BE2C (cell line): ENCODE measurements around the gene ATP8B2.
A peak's percentile ranks its signal among the peaks of the same experiment; 100 is the strongest.

Experiments used
- DNase-seq: peaks from one replicate; pipeline ENCODE4 v3.0.0-alpha.2; 2020
- H3K27me3 ChIP-seq: fragments of 250-450 bp; sonication (Bioruptor Pico); 2 replicates; pipeline ENCODE4 v1.5.1; 2020; ENCODE audit warnings: mild to moderate bottlenecking
- H3K36me3 ChIP-seq: fragments of 250-450 bp; sonication (Bioruptor Pico); 2 replicates; pipeline ENCODE4 v1.5.1; 2020; ENCODE audit warnings: mild to moderate bottlenecking
- H3K4me1 ChIP-seq: fragments of 250-450 bp; sonication (Bioruptor Pico); 2 replicates; pipeline ENCODE4 v1.5.1; 2020
- H3K4me3 ChIP-seq: 2 replicates; pipeline ENCODE4 v1.5.1; 2011; ENCODE audit warnings: low read depth, low read length
- H3K9me3 ChIP-seq: fragments of 250-450 bp; sonication (Bioruptor Pico); 2 replicates; pipeline ENCODE4 v1.5.1; 2020
- TF ChIP-seq, protein P1 (sequence below): IDR thresholded peaks from 2 replicates; pipeline ENCODE4 v1.5.1; 2012; ENCODE audit warnings: mild to moderate bottlenecking, low read depth, low read length

Gene ATP8B2

GRCh38 chr1:154329152-154329521 is 3.8 kb downstream of the ATP8B2 start:
- TF ChIP-seq, protein P1, sequence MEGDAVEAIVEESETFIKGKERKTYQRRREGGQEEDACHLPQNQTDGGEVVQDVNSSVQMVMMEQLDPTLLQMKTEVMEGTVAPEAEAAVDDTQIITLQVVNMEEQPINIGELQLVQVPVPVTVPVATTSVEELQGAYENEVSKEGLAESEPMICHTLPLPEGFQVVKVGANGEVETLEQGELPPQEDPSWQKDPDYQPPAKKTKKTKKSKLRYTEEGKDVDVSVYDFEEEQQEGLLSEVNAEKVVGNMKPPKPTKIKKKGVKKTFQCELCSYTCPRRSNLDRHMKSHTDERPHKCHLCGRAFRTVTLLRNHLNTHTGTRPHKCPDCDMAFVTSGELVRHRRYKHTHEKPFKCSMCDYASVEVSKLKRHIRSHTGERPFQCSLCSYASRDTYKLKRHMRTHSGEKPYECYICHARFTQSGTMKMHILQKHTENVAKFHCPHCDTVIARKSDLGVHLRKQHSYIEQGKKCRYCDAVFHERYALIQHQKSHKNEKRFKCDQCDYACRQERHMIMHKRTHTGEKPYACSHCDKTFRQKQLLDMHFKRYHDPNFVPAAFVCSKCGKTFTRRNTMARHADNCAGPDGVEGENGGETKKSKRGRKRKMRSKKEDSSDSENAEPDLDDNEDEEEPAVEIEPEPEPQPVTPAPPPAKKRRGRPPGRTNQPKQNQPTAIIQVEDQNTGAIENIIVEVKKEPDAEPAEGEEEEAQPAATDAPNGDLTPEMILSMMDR: peak; percentile 51
- Histone ChIP-seq H3K27me3 (no peaks in the 10 kb centered on the region), H3K4me1 (peaks cover 23% of the 10 kb centered on the region), H3K36me3 (peaks cover 31% of the 10 kb centered on the region), H3K4me3 (peak overlapping the region; percentile 50), H3K9me3 (no peaks in the 10 kb centered on the region)
- DNase-seq: no peak

DNA sequence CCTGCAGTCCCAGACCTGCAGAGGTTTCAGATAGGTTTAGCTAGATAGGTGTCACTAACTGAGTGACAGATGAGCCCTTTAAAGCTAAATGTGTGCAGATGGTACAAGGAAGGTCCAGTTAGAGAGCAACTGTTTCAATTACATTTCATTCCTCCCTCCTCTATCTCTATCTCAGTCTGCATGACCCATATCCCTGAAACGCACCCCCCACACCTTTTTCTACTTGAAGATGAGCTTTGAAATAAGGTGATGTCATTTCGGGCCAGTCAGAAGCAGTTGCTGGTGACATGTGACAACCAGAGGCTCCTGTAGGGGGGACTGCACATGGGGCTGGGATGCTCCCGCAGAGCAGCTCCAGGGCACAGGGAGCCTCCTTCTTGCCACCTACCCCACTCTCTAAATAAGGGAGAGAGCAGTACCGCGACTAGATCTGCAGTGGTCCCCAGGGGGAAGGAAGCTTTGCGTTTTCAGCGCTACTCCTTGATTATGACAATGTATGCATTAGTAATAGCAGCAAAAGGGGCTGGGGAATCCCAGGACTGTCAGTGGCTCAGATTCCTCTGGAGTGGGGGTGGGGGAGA is 4.3 kb downstream of the ATP8B2 start:
- H3K36me3 ChIP-seq: peaks cover 36% of the 10 kb centered on the region
- H3K9me3 ChIP-seq: no peaks in the 10 kb centered on the region
- DNase-seq: peak; percentile 28
- peaks cover 20% of the 10 kb centered on the region for H3K4me1 ChIP-seq
- H3K4me3 ChIP-seq: peak overlapping the region; percentile 50
- TF ChIP-seq, protein P1: no peak
- H3K27me3 ChIP-seq: no peaks in the 10 kb centered on the region

GRCh38 chr1:154330669-154331068 is 5.3 kb downstream of the ATP8B2 start:
- peaks cover 20% of the 10 kb centered on the region for H3K4me1 ChIP-seq
- TF ChIP-seq, protein P1: no peak
- H3K9me3 ChIP-seq: no peaks in the 10 kb centered on the region
- H3K4me3 ChIP-seq: no peak overlapping the region
- DNase-seq: no peak
- H3K36me3 ChIP-seq: peaks cover 46% of the 10 kb centered on the region
- H3K27me3 ChIP-seq: no peaks in the 10 kb centered on the region

- peaks cover 3% of the 10 kb centered on the region for H3K4me1 ChIP-seq
- TF ChIP-seq, protein P1: no peak
- H3K4me3 ChIP-seq: no peak overlapping the region
- H3K9me3 ChIP-seq: no peaks in the 10 kb centered on the region
- no peaks in the 10 kb centered on the region for H3K27me3 ChIP-seq
- peaks cover 58% of the 10 kb centered on the region for H3K36me3 ChIP-seq
- DNase-seq: no peak
These were observed 9.0 kb downstream of the ATP8B2 start for GRCh38 chr1:154334079-154335024.

DNA sequence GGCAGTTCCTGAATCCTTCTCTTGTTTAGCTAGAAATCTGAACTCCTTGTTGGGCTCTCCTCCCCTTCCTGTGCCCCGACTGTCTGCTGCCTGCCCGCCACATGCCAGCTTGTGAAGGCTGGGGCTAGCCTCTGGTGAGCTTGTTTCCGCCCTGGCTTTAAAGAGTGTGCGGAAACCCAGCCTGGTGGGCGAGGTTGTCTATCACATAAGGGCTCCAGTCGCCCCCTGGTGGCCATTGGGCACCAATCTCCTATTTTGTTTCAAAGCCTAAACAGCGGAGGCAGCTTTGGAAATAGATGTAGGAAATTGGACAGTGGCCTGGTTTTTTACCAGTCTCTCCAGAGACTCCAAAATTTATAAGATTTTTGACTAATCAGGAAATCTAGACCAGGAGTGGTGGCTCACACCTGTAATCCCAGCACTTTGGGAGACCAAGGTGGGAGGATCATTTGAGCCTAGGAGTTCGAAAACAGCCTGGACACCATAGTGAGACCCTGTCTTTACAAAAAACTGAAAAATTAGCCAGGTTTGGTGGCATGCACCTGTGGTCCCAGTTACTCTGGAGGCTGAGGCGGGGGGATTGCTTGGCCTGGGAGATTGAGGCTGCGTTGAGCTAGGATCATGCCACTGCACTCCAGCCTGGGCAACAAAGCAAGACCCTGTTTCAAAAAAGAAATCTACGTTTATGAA is 9.8 kb downstream of the ATP8B2 start:
- H3K27me3 ChIP-seq: no peaks in the 10 kb centered on the region
- no peaks in the 10 kb centered on the region for H3K9me3 ChIP-seq
- no peak overlapping the region for H3K4me3 ChIP-seq
- H3K4me1 ChIP-seq: no peaks in the 10 kb centered on the region
- TF ChIP-seq, protein P1: peak; percentile 89
- DNase-seq: peak; percentile 92
- H3K36me3 ChIP-seq: peaks cover 60% of the 10 kb centered on the region
